ENCODE results near the gene RAPGEF5. TPM values are rescaled to one million over a fixed set of nuclear protein-coding genes. Genes with fewer than 3 reads are reported as not detected.

Gene RAPGEF5
- total RNA-seq, 4 donors from 2014 or later: 21.2 to 27.0 (median 24.1) TPM

- no peak overlapping the region for H3K27ac ChIP-seq (replicated peaks in 1 of 4)
- DNase-seq (ENCODE audit: extremely low spot score): no peak
- intact Hi-C loops (cut with DNase I): no loop called here
- TF ChIP-seq POLR2A (IDR thresholded peaks at IDR 0.05; ENCODE audit: low read depth) (no peak), POLR2AphosphoS5 (IDR thresholded peaks at IDR 0.05) (no peak), CTCF (IDR thresholded peaks at IDR 0.05) (no peak), EP300 (IDR thresholded peaks at IDR 0.05) (no peak)
- H3K36me3 ChIP-seq: no peaks in the 10 kb centered on the region
- WGBS: 96% methylated on average over 4 of the region's 4 CpGs
- H3K4me1 ChIP-seq: no peaks in the 10 kb centered on the region
- H3K27me3 ChIP-seq: peaks cover 0 to 3% (median 0%) of the 10 kb centered on the region in 4 donors
- H3K9me3 ChIP-seq: no peaks in the 10 kb centered on the region
- no peak overlapping the region for H3K4me3 ChIP-seq
Observed at GRCh38 chr7:22325671-22326070, 31.3 kb downstream of the RAPGEF5 start.

GRCh38 chr7:22323714-22324113 is 33.2 kb downstream of the RAPGEF5 start:
- Histone ChIP-seq H3K9me3 (no peaks in the 10 kb centered on the region), H3K36me3 (no peaks in the 10 kb centered on the region), H3K27me3 (peaks cover 0 to 3% (median 0%) of the 10 kb centered on the region in 4 donors), H3K4me3 (no peak overlapping the region), H3K4me1 (no peaks in the 10 kb centered on the region), H3K27ac (replicated peaks in 1 of 4) (no peak overlapping the region)
- 98% methylated on average over 2 of the region's 2 CpGs for WGBS
- DNase-seq (ENCODE audit: extremely low spot score): no peak
- TF ChIP-seq CTCF (IDR thresholded peaks at IDR 0.05): no peak
- no peak for TF ChIP-seq EP300 (IDR thresholded peaks at IDR 0.05)
- no peak for TF ChIP-seq POLR2A (IDR thresholded peaks at IDR 0.05; ENCODE audit: low read depth)
- TF ChIP-seq POLR2AphosphoS5 (IDR thresholded peaks at IDR 0.05): no peak
- intact Hi-C loops (cut with DNase I): no loop called here

GRCh38 chr7:22320416-22320815 is 36.5 kb downstream of the RAPGEF5 start:
- Histone ChIP-seq H3K4me1 (no peaks in the 10 kb centered on the region), H3K27me3 (no peaks in the 10 kb centered on the region), H3K4me3 (no peak overlapping the region), H3K9me3 (no peaks in the 10 kb centered on the region), H3K27ac (replicated peaks in 1 of 4) (no peak overlapping the region), H3K36me3 (no peaks in the 10 kb centered on the region)
- 79% methylated on average over 2 of the region's 2 CpGs for WGBS
- TF ChIP-seq POLR2AphosphoS5 (IDR thresholded peaks at IDR 0.05) (no peak), CTCF (IDR thresholded peaks at IDR 0.05) (no peak), EP300 (IDR thresholded peaks at IDR 0.05) (no peak), POLR2A (IDR thresholded peaks at IDR 0.05; ENCODE audit: low read depth) (no peak)
- DNase-seq (ENCODE audit: extremely low spot score): no peak
- intact Hi-C loops (cut with DNase I): no loop called here

- DNase-seq (ENCODE audit: extremely low spot score): no peak
- intact Hi-C loops (cut with DNase I): no loop called here
- no peaks in the 10 kb centered on the region for H3K9me3 ChIP-seq
- 68% methylated on average over 7 of the region's 7 CpGs for WGBS
- H3K4me1 ChIP-seq: no peaks in the 10 kb centered on the region
- H3K4me3 ChIP-seq: no peak overlapping the region
- H3K27me3 ChIP-seq: peaks cover 0 to 3% (median 0%) of the 10 kb centered on the region in 4 donors
- no peak for TF ChIP-seq CTCF (IDR thresholded peaks at IDR 0.05)
- no peak for TF ChIP-seq EP300 (IDR thresholded peaks at IDR 0.05)
- TF ChIP-seq POLR2AphosphoS5 (IDR thresholded peaks at IDR 0.05): no peak
- no peak for TF ChIP-seq POLR2A (IDR thresholded peaks at IDR 0.05; ENCODE audit: low read depth)
- no peaks in the 10 kb centered on the region for H3K36me3 ChIP-seq
- no peak overlapping the region for H3K27ac ChIP-seq (replicated peaks in 1 of 4)
Observed at GRCh38 chr7:22319424-22320403, 37.2 kb downstream of the RAPGEF5 start.

All from esophagus muscularis mucosa (tissue), 4 donors.